GM12801 (cell line): ENCODE results near the gene SYNE1.

ENCODE experiments used
- CTCF ChIP-seq: IDR thresholded peaks from one replicate; pipeline ENCODE4 v1.5.1; 2011; ENCODE audit warnings: control low read depth; ENCODE audit not compliant: insufficient read length; ENCODE audit errors: extremely low read depth

SYNE1 gene

GRCh38 chr6:152089992-152090391 is 547.2 kb downstream of the SYNE1 start:
- no peak for TF ChIP-seq CTCF

GRCh38 chr6:152087701-152088100 is 549.5 kb downstream of the SYNE1 start:
- no peak for TF ChIP-seq CTCF

GRCh38 chr6:152087096-152087495 is 550.1 kb downstream of the SYNE1 start:
- no peak for TF ChIP-seq CTCF

GRCh38 chr6:152086223-152086873 is 550.8 kb downstream of the SYNE1 start:
- no peak for TF ChIP-seq CTCF

- no peak for TF ChIP-seq CTCF
Measured at GRCh38 chr6:152085451-152085921, 551.7 kb downstream of the SYNE1 start.

- TF ChIP-seq CTCF = no peak
Measured at GRCh38 chr6:152078804-152079203, 558.4 kb downstream of the SYNE1 start.

GRCh38 chr6:152078001-152078400 is 559.2 kb downstream of the SYNE1 start:
- TF ChIP-seq CTCF = no peak
